K562 (cell line): ENCODE measurements around the gene ZBTB46. TPM values are rescaled to one million over a fixed set of nuclear protein-coding genes. Genes with fewer than 3 reads are reported as not detected.

ENCODE experiments used
- ARNT ChIP-seq, 2 experiments: fragments of 450-650 bp; IDR thresholded peaks; 2 replicates each; pipeline ENCODE4 v1.6.1; 2016; ENCODE audit warnings: mild to moderate bottlenecking in 1 of 2
- ATF6 ChIP-seq: sonication (generic); formaldehyde crosslinking; IDR thresholded peaks from 2 replicates; pipeline ENCODE4 v1.4.0; 2020; ENCODE audit warnings: mild to moderate bottlenecking, missing genetic modification reagents
- ATF7 ChIP-seq: fragments of 450-650 bp; IDR thresholded peaks from 2 replicates; pipeline ENCODE4 v1.7.1; 2014; ENCODE audit warnings: mild to moderate bottlenecking, moderate library complexity
- CREB1 ChIP-seq, 2 experiments: sonication (generic) in 1 of 2; formaldehyde crosslinking in 1 of 2; IDR thresholded peaks; 2 replicates each; pipeline versions ENCODE4 v1.6.1 to v1.8.0; 2012 to 2022; ENCODE audit warnings: inconsistent platforms in 1 of 2, mild to moderate bottlenecking in 1 of 2, missing genetic modification reagents in 1 of 2, moderate library complexity in 1 of 2
- CSDE1 ChIP-seq, 2 experiments: fragments of 450-650 bp; IDR thresholded peaks; 2 replicates each; pipeline ENCODE4 v1.6.1; 2016; ENCODE audit warnings: mild to moderate bottlenecking in 1 of 2
- CTBP1 ChIP-seq: fragments of 450-650 bp; IDR thresholded peaks from 2 replicates; pipeline ENCODE4 v1.6.1; 2016; ENCODE audit warnings: borderline replicate concordance
- CTCF ChIP-seq, 3 experiments: IDR thresholded peaks in 2 of 3; conservative IDR thresholded peaks in 1 of 3; 2 replicates each; pipeline ENCODE4 v1.5.1; 2011 to 2012; ENCODE audit warnings: low read length in 3 of 3, mild to moderate bottlenecking in 3 of 3, control low read depth in 2 of 3, improper control_type of control experiment in 1 of 3, inconsistent platforms in 1 of 3, low read depth in 1 of 3, mixed read lengths in 1 of 3, moderate library complexity in 1 of 3; ENCODE audit not compliant: insufficient read depth in 2 of 3
- DIDO1 ChIP-seq: fragments of 450-650 bp; IDR thresholded peaks from 2 replicates; pipeline ENCODE4 v1.6.1; 2016; ENCODE audit warnings: low read depth, missing biosample characterization, missing genetic modification characterization
- L3MBTL2 ChIP-seq: fragments of 450-650 bp; IDR thresholded peaks from 2 replicates; pipeline ENCODE4 v1.6.1; 2016; ENCODE audit warnings: mild to moderate bottlenecking, moderate library complexity
- MED1 ChIP-seq: sonication (generic); formaldehyde crosslinking; IDR thresholded peaks from 2 replicates; pipeline ENCODE4 v1.8.1; 2023; ENCODE audit warnings: missing genetic modification reagents, borderline replicate concordance
- MEIS2 ChIP-seq: fragments of 450-650 bp; IDR thresholded peaks from 2 replicates; pipeline ENCODE4 v1.6.1; 2014; ENCODE audit warnings: mild to moderate bottlenecking; ENCODE audit not compliant: partially characterized antibody
- MYBL2 ChIP-seq, 2 experiments: fragments of 450-650 bp in 1 of 2; sonication (generic) in 1 of 2; formaldehyde crosslinking in 1 of 2; IDR thresholded peaks; 2 replicates each; pipeline versions ENCODE4 v1.6.1 to v1.8.1; 2017 to 2022; ENCODE audit warnings: borderline replicate concordance in 1 of 2, inconsistent platforms in 1 of 2, low read depth in 1 of 2, mild to moderate bottlenecking in 1 of 2, missing genetic modification reagents in 1 of 2, moderate library complexity in 1 of 2
- SAFB ChIP-seq: fragments of 200-400 bp; formaldehyde crosslinking; IDR thresholded peaks from 2 replicates; pipeline ENCODE4 v1.6.1; 2017; ENCODE audit warnings: low read depth, low read length, borderline replicate concordance
- TRIM24 ChIP-seq, 2 experiments: fragments of 450-650 bp; IDR thresholded peaks; 2 replicates each; pipeline ENCODE4 v1.6.1; 2016
- TRIM28 ChIP-seq: fragments of 450-650 bp; IDR thresholded peaks from 2 replicates; pipeline ENCODE4 v1.6.1; 2017
- ZNF175 ChIP-seq: fragments of 200-800 bp; sonication (Bioruptor generic); IDR thresholded peaks from 2 replicates; pipeline ENCODE4 v1.6.1; 2016; ENCODE audit warnings: low read depth, mild to moderate bottlenecking, missing genetic modification characterization, missing compliant biosample characterization
- ZNF830 ChIP-seq: fragments of 250-450 bp; sonication (Bioruptor Pico); IDR thresholded peaks from 2 replicates; pipeline ENCODE4 v1.5.0; 2021; ENCODE audit warnings: mild to moderate bottlenecking
- polyA plus RNA-seq, 8 experiments: library from polyadenylated mRNA; depleted of rRNA in 4 of 8; stranded (reverse) in 5 of 8; unstranded in 3 of 8; fragments of >200 nt; fragmentation: Nextera tagmentation in 2 of 8; fragmentation: Illumina TruSeq in 1 of 8; extraction: Ambion mirVana in 2 of 8; extraction: Trizol in 1 of 8; gene quantifications; 2 replicates each; pipeline versions ENCODE4 v1.2.1 to v1.2.3, GENCODE V29; 2011 to 2014; ENCODE audit warnings: inconsistent platforms in 1 of 8, missing spikeins in 1 of 8
- total RNA-seq, 7 experiments: library from RNA; depleted of rRNA in 6 of 7; stranded (reverse); fragments of >200 nt in 6 of 7; fragmentation: Illumina TruSeq in 2 of 7; extraction: Trizol in 2 of 7; gene quantifications; 2 replicates each; pipeline versions ENCODE4 v1.2.1 to v1.2.3, GENCODE V29; 2011 to 2021; ENCODE audit warnings: low replicate concordance in 1 of 7
- TF ChIP-seq, protein P1 (sequence below): sonication (generic); formaldehyde crosslinking; IDR thresholded peaks from 2 replicates; pipeline ENCODE4 v1.5.0; 2020; ENCODE audit warnings: missing genetic modification reagents
- TF ChIP-seq, protein P2 (sequence below): IDR thresholded peaks from 2 replicates; pipeline ENCODE4 v1.6.1; 2011; ENCODE audit warnings: borderline replicate concordance, low read depth, mild to moderate bottlenecking, moderate library complexity, low read length; ENCODE audit not compliant: insufficient read depth, poor library complexity, severe bottlenecking

The ZBTB46 gene
- total and polyA plus RNA-seq, 9 of the 15 experiments (the other 6 are each of a cell fraction or from before 2014, with no cell fraction given) = 0.29 to 4.1 (median 1.1) TPM

- TF ChIP-seq MYBL2 (IDR thresholded peaks at IDR 0.05; ENCODE audit: low read depth) (no peak), MYBL2 (CRISPR knock-in tag; IDR thresholded peaks at IDR 0.05; ENCODE audit: borderline replicate concordance) (no peak), MED1 (CRISPR knock-in tag) (no peak), CREB1 (IDR thresholded peaks at IDR 0.05) (no peak), CREB1 (CRISPR knock-in tag; IDR thresholded peaks at IDR 0.05) (no peak), MEIS2 (peak; percentile 48), DIDO1 (tag) (no peak), CSDE1 (IDR thresholded peaks at IDR 0.05) (no peak), ZNF175 (CRISPR knock-in tag) (no peak), ATF7 (0 out of 2 replicates have a peak, but pooled peaks have one; percentile 30), TRIM24 (IDR thresholded peaks at IDR 0.05) (no peak), ATF6 (CRISPR knock-in tag) (no peak), ZNF830 (CRISPR knock-in tag) (no peak), TRIM28 (0 out of 2 replicates have a peak, but pooled peaks have one; percentile 7), CTBP1 (0 out of 2 replicates have a peak, but pooled peaks have one; percentile 30), ARNT (IDR thresholded peaks at IDR 0.05) (0 out of 4 replicates have a peak, but pooled peaks of 1 of the 2 experiments have one; percentile 35), CTCF (IDR thresholded peaks at IDR 0.05 in 2 of 3, conservative IDR thresholded peaks at IDR 0.05 in 1 of 3; ENCODE audit: insufficient read depth in 2 of 3, low read depth in 1 of 3, low read length in 3 of 3) (peak; percentile 65 to 72 (median 68)), L3MBTL2 (0 out of 2 replicates have a peak, but pooled peaks have one; percentile 33), SAFB (no peak)
- TF ChIP-seq, protein P1, sequence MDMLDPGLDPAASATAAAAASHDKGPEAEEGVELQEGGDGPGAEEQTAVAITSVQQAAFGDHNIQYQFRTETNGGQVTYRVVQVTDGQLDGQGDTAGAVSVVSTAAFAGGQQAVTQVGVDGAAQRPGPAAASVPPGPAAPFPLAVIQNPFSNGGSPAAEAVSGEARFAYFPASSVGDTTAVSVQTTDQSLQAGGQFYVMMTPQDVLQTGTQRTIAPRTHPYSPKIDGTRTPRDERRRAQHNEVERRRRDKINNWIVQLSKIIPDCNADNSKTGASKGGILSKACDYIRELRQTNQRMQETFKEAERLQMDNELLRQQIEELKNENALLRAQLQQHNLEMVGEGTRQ (CRISPR knock-in tag) = 0 out of 2 replicates have a peak, but pooled peaks have one; percentile 11
- TF ChIP-seq, protein P2, sequence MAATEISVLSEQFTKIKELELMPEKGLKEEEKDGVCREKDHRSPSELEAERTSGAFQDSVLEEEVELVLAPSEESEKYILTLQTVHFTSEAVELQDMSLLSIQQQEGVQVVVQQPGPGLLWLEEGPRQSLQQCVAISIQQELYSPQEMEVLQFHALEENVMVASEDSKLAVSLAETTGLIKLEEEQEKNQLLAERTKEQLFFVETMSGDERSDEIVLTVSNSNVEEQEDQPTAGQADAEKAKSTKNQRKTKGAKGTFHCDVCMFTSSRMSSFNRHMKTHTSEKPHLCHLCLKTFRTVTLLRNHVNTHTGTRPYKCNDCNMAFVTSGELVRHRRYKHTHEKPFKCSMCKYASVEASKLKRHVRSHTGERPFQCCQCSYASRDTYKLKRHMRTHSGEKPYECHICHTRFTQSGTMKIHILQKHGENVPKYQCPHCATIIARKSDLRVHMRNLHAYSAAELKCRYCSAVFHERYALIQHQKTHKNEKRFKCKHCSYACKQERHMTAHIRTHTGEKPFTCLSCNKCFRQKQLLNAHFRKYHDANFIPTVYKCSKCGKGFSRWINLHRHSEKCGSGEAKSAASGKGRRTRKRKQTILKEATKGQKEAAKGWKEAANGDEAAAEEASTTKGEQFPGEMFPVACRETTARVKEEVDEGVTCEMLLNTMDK = peak; percentile 31
These were observed 11.7 kb downstream of the ZBTB46 start (continued) for GRCh38 chr20:63819224-63819921.
